Tibial nerve (tissue), 4 donors: ENCODE measurements around the gene TANC1. TPM values are rescaled to one million over a fixed set of nuclear protein-coding genes. Genes with fewer than 3 reads are reported as not detected.

Experiments
- DNase-seq, 2 donors: peaks; one replicate each; pipeline ENCODE4 v3.0.0-alpha.2; 2019; ENCODE audit warnings: low spot score in 2 of 2
- H3K27ac ChIP-seq, 4 donors: fragments of 200-600 bp; sonication (generic) in 3 of 4; one replicate each; pipeline ENCODE4 v1.5.1; 2017 to 2019; ENCODE audit warnings: mild to moderate bottlenecking in 1 of 4
- H3K27me3 ChIP-seq, 2 donors: fragments of 200-600 bp; sonication (generic) in 1 of 2; one replicate each; pipeline versions ENCODE4 v1.5.1 to v1.6.0; 2017 to 2019
- H3K36me3 ChIP-seq, 3 donors: fragments of 200-600 bp; sonication (generic); one replicate each; pipeline ENCODE4 v1.5.1; 2018 to 2019
- H3K4me1 ChIP-seq, 4 donors: fragments of 200-600 bp; sonication (generic) in 3 of 4; one replicate each; pipeline ENCODE4 v1.5.1; 2017 to 2019
- H3K4me3 ChIP-seq, 4 donors: fragments of 200-600 bp; sonication (generic) in 3 of 4; one replicate each; pipeline ENCODE4 v1.5.1; 2017 to 2019; ENCODE audit warnings: mild to moderate bottlenecking in 1 of 4, moderate library complexity in 1 of 4
- H3K9me3 ChIP-seq, 4 donors: fragments of 200-600 bp; sonication (generic) in 3 of 4; one replicate each; pipeline ENCODE4 v1.5.1; 2017 to 2019
- EP300 ChIP-seq, 2 donors: sonication (generic); formaldehyde crosslinking; IDR thresholded peaks; one replicate each; pipeline ENCODE4 v1.6.1; 2017; ENCODE audit warnings: antibody characterized with exemption in 2 of 2, mild to moderate bottlenecking in 1 of 2
- POLR2A ChIP-seq, 2 donors: fragments of 450-650 bp; IDR thresholded peaks; one replicate each; pipeline ENCODE4 v1.6.1; 2017; ENCODE audit warnings: antibody characterized with exemption in 2 of 2, mild to moderate bottlenecking in 2 of 2, moderate library complexity in 2 of 2
- WGBS, 2 donors: methylation state at CpG; one replicate each; pipeline ENCODE4 v1.1.5; 2018; 5-methylcytosine and 5-hydroxymethylcytosine counted together
- total RNA-seq, 4 donors: library from RNA; depleted of rRNA; stranded (reverse); fragments of >200 nt; gene quantifications; one replicate each; pipeline ENCODE4 v1.1.0, GENCODE V29; 2016
- TF ChIP-seq, protein P1 (sequence below), 5 experiments: fragments of 200-600 bp in 3 of 5; fragments of 450-650 bp in 2 of 5; sonication (generic) in 3 of 5; IDR thresholded peaks; one replicate each; pipeline ENCODE4 v1.5.1; 2016 to 2019; ENCODE audit warnings: antibody characterized with exemption in 5 of 5, mild to moderate bottlenecking in 3 of 5, moderate library complexity in 2 of 5

Gene TANC1
- total RNA-seq, 4 donors from 2014 or later: 43.5 to 66.3 (median 57.6) TPM

DNA sequence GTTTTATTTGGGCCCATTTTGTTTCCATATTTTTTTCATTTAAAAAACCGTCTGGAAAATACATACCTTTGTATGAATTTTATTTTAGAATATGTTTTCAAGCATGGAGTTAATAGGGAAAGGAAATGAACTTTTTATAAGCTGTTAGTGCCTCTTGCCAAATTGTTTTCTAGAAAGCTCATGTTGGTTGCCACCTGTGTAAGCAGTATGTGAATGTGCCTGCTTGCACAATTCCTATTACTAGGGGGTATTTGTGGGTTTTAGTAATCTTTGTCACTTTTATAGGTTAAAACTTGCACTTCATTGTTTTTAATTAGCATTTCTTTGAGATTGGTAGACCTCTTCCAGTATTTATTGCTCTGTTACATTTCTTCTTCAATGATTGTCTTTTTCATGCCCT, 107.3 kb downstream of the TANC1 start:
- DNase-seq: no peak
- no peaks in the 10 kb centered on the region for H3K27me3 ChIP-seq
- no peaks in the 10 kb centered on the region for H3K36me3 ChIP-seq
- peaks cover 0 to 50% (median 15%) of the 10 kb centered on the region in 4 donors for H3K4me1 ChIP-seq
- H3K4me3 ChIP-seq: no peak overlapping the region
- no peaks in the 10 kb centered on the region for H3K9me3 ChIP-seq
- WGBS, 2 donors: 57 to 64% methylated on average over 1 of the region's 1 CpG
- TF ChIP-seq, protein P1, sequence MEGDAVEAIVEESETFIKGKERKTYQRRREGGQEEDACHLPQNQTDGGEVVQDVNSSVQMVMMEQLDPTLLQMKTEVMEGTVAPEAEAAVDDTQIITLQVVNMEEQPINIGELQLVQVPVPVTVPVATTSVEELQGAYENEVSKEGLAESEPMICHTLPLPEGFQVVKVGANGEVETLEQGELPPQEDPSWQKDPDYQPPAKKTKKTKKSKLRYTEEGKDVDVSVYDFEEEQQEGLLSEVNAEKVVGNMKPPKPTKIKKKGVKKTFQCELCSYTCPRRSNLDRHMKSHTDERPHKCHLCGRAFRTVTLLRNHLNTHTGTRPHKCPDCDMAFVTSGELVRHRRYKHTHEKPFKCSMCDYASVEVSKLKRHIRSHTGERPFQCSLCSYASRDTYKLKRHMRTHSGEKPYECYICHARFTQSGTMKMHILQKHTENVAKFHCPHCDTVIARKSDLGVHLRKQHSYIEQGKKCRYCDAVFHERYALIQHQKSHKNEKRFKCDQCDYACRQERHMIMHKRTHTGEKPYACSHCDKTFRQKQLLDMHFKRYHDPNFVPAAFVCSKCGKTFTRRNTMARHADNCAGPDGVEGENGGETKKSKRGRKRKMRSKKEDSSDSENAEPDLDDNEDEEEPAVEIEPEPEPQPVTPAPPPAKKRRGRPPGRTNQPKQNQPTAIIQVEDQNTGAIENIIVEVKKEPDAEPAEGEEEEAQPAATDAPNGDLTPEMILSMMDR (IDR thresholded peaks at IDR 0.05): no peak
- TF ChIP-seq EP300 (IDR thresholded peaks at IDR 0.05): peak in 1 of 2 donors; percentile 11
- peak overlapping the region in 2 of 4 donors; percentile 7 to 56 for H3K27ac ChIP-seq

DNA sequence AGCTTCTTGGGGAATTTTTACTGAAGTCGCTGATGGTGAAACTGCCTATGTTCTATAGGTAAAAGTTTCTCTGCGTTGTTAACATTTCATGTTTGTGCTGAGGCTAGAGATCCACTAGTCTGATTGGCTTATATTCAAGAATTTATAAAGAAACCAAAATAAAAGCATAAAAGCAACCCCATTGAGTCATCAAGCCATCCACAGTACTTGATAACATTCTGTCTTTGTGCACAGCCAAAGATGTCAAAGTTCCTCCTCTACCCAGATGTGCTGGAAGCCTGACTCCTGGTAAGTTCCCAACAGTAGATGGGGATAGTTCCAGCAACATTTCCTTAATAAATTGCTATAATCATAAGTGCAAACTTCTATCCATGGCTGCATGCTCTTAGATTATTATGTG, 107.8 kb downstream of the TANC1 start:
- H3K4me3 ChIP-seq: no peak overlapping the region
- no peaks in the 10 kb centered on the region for H3K36me3 ChIP-seq
- H3K4me1 ChIP-seq: peaks cover 0 to 46% (median 15%) of the 10 kb centered on the region in 4 donors
- no peaks in the 10 kb centered on the region for H3K27me3 ChIP-seq
- WGBS, 2 donors: 39 to 43% methylated on average over 2 of the region's 2 CpGs
- TF ChIP-seq EP300 (IDR thresholded peaks at IDR 0.05): peak in 1 of 2 donors; percentile 61
- TF ChIP-seq, protein P1 (IDR thresholded peaks at IDR 0.05): no peak
- peak overlapping the region in 2 of 4 donors; percentile 7 to 56 for H3K27ac ChIP-seq
- DNase-seq: peak in 1 of 2 donors; percentile 44
- no peaks in the 10 kb centered on the region for H3K9me3 ChIP-seq

DNA sequence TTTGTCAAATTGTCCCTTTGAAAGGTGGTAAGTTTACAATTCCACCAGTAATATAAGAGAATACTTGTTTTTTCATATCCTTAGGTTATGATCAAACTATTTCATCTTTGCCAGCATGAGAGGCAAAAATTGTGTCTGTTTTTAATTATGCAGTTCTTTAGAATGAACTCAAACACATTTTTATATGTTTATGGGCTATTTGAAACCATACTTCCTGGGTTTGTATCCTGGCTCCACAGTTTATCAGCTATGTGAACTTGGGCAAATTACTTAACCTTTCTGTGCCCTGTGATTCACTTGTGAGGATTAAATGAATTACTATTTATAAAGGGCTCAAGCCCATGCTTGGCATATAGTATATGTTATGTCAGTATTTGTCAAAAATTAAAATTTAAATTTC, 109.4 kb downstream of the TANC1 start:
- Histone ChIP-seq H3K9me3 (no peaks in the 10 kb centered on the region), H3K27me3 (no peaks in the 10 kb centered on the region), H3K4me1 (peaks cover 0 to 31% (median 10%) of the 10 kb centered on the region in 4 donors), H3K4me3 (no peak overlapping the region), H3K27ac (no peak overlapping the region), H3K36me3 (no peaks in the 10 kb centered on the region)
- TF ChIP-seq, protein P1 (IDR thresholded peaks at IDR 0.05): no peak
- no peak for TF ChIP-seq POLR2A (IDR thresholded peaks at IDR 0.05)
- TF ChIP-seq EP300 (IDR thresholded peaks at IDR 0.05): no peak
- DNase-seq: no peak

DNA sequence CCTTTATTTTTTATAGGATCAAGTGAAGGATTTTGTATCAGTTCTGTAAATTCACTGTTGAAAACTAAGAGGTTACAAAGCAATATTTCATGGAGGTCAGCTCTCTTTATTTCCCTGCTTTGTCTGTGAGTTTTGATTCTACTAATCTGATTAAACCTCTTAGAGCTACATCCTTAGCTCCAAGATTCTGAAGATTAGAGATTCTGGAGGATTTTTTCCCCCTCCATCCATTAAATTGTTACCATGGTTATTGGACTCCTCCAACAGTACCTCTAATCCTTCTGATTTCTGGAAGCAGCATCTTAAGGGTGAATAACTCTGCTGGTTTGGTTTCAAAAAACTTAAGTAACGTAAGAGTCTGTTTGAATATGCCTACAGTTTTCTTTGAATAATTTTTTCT, 110.0 kb downstream of the TANC1 start:
- Histone ChIP-seq H3K36me3 (no peaks in the 10 kb centered on the region), H3K27ac (no peak overlapping the region), H3K9me3 (no peaks in the 10 kb centered on the region), H3K27me3 (no peaks in the 10 kb centered on the region), H3K4me1 (peaks cover 0 to 32% (median 11%) of the 10 kb centered on the region in 4 donors), H3K4me3 (no peak overlapping the region)
- 88 to 91% methylated on average over 1 of the region's 1 CpG for WGBS, 2 donors
- no peak for DNase-seq
- TF ChIP-seq EP300 (IDR thresholded peaks at IDR 0.05) (no peak), POLR2A (IDR thresholded peaks at IDR 0.05) (no peak)
- TF ChIP-seq, protein P1 (IDR thresholded peaks at IDR 0.05): no peak

DNA sequence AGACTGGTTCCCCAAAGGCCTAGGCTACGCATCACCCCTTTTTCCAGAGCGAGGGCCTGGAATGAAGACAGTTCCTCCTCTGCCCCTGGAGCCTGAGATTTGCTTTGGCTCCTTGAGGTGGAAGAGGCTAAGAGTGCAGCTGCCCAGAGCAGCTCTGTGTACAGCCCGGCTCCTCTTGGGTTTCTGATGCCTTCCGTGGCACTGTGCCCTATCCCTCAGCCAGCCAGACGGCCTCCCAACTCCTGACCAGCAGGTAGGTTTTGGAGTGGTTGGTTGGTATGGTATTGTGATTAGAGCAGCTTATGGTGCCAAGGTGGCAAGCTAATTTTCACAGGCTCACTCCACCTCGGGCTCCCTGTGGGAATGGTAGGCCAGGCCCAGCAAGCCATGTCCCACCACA, 112.2 kb downstream of the TANC1 start:
- Histone ChIP-seq H3K27ac (peak overlapping the region in 1 of 4 donors; percentile 30), H3K9me3 (no peaks in the 10 kb centered on the region), H3K4me1 (peaks cover 0 to 43% (median 24%) of the 10 kb centered on the region in 4 donors), H3K4me3 (no peak overlapping the region), H3K36me3 (no peaks in the 10 kb centered on the region), H3K27me3 (no peaks in the 10 kb centered on the region)
- WGBS, 2 donors: 91 to 97% methylated on average over 6 of the region's 6 CpGs
- TF ChIP-seq, protein P1 (IDR thresholded peaks at IDR 0.05): no peak
- TF ChIP-seq POLR2A (IDR thresholded peaks at IDR 0.05) (no peak), EP300 (IDR thresholded peaks at IDR 0.05) (no peak)
- no peak for DNase-seq
